GM19397 (cell line): Measurements from ENCODE around the gene GPD2.

ENCODE experiments used
- ATAC-seq: cut with Tn5 transposase; IDR thresholded peaks from one replicate; pipeline ENCODE4 v1.9.1; 2021; ENCODE audit warnings: mild to moderate bottlenecking, moderate library complexity; ENCODE audit not compliant: unreplicated experiment

GPD2 gene

GRCh38 chr2:156435718-156436496 lies at the start of gene GPD2:
GPD2 (plus strand) TSS chr2:156436379; CDS start chr2:156476106, 39,727 bp downstream.
- peak; percentile 55 for ATAC-seq

DNA sequence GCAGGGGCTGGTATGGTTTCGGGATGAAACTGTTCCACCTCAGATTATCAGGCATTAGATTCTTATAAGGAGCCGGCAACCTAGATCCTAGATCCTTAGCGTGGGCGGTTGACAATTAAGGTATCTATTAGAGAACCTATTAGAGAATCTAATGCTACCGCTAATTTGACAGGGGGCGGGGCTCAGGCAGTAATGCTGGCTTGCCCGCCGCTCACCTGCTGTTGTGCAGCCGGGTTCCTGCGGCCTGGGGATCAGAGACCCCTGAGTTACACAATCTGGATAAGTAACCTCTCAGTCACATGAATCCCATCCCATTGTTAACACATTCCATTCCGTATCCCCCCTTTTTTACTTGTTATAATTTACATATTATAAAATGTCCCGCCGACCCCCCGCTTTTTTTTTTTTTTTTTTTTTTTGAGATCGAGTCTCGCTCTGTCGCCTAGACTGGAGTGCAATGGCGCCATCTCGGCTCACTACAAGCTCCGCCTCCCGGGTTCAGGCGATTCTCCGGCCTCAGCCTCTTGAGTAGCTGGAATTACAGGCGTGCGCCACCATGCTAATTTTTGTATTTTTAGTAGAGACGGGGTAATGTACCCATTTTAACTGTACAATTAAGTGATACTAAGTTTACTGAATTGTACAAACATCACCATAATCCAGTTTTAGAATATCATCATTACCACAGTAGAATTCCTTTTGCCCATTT lies 42.0 kb upstream of the GPD2 start:
- no peak for ATAC-seq

DNA sequence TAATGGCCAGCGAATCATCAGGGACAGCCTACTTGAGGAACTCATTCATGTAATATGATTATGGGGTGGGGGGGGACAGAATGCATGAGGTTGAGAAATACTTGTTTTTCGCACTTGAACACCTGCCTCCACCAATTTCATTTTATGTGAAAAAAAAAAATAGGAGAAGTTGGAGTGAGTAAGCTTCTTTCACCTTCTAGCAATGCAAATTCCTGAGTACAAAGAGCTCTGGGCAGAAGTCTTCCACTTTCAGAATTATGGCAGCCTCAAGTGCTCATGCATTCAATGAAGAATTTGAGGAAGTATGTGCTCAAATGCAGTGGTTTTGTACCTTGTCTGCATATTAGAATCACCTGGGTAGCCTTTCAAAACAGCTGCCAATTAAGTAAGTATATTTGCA lies 40.1 kb upstream of the GPD2 start:
- ATAC-seq: peak; percentile 25

- no peak for ATAC-seq
These were observed 39.0 kb upstream of the GPD2 start for GRCh38 chr2:156397229-156397628.

DNA sequence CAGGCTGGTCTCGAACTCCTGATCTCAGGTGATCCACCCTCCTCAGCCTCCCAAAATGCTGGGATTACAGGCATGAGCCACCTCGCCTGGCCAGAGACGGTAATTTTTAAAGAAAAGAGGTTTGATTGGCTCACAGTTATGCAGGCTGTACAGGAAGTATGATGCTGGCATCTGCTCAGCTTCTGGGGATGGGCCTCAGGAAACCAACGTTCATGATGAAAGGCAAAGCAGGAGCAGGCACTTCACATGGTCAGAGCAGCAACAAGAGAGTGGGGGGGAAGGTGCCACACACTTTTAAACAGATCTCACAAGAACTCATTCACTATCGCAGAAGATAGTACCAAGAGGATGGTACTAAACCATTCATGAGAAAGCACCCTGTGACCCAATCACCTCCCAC lies 38.0 kb upstream of the GPD2 start:
- no peak for ATAC-seq

- no peak for ATAC-seq
These were observed 36.8 kb upstream of the GPD2 start for GRCh38 chr2:156399224-156399949.

DNA sequence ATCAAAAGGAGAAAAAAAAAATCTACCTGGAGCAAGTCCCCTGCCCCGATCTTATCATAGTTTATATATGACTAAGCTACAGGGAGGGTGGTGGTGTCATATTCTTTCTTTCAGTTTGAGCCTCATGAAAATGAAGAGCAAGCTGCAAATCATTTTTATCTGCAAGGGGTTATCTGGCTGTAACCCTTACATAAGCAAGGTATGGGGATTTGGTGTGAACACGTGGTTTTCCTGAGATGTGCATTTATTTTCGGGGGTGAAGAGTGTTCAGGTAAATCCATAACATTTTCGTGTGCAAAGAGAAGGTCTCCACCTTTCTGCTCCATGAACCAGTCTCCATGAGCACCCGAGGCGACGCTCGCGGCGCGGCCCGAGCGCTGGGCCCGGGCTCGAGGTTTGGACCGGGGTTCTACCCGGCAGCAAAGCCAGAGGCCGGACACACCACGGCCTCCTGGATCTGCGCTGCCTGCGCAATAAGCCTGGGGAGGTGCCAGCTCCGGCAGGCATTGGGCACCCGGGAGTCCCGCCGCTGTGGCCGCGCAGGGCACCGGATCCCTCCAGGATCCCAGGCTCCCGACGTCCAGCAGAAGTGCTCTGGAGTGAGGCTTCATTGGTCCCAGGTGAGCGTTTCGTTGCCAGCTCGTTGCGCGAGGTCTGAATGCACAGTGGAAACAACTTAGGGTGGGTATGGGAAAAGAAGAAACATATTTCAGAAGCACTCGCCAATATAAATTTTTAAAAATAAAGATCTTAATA lies 36.1 kb upstream of the GPD2 start:
- ATAC-seq: peak; percentile 40

DNA sequence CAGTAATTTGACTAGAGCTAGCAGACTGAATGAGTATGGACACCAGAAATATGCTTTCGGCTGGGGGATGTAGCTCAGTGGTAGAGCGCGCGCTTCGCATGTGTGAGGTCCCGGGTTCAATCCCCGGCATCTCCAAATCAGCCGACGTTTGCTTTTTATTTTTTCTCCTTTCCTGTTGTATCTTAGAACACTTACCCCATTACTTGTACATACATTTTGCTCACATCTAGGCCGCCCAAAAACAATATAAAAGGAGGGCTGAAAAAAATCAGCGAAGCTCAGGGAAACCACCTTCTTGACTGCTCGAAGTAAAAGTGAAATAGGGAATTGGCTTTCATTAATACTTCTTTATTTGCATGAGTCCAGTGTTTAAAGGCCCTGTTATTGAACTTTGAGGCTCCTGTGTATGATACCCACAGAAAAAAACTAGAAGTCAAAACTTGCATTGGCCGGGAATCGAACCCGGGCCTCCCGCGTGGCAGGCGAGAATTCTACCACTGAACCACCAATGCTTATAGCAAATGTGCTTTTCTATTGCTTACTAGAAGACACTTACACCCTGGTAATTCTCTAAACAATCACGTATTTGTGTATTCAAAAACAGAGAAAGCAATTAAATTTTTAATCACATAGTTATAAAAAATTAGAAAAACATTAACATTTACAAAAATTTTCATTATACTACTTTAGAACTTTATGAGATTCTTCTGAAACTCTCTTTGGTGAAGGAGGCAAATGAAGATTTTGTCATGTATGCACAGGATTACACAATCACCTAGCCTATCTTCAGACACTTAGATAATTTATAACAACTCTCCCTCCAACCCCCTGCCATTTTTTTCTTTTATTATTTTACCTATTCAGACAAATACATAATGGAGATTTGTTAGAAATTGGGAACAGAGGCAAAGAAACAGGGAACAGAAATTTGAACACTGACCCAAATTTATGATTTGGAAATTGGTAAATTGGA lies 35.2 kb upstream of the GPD2 start:
- peak; percentile 70 for ATAC-seq

DNA sequence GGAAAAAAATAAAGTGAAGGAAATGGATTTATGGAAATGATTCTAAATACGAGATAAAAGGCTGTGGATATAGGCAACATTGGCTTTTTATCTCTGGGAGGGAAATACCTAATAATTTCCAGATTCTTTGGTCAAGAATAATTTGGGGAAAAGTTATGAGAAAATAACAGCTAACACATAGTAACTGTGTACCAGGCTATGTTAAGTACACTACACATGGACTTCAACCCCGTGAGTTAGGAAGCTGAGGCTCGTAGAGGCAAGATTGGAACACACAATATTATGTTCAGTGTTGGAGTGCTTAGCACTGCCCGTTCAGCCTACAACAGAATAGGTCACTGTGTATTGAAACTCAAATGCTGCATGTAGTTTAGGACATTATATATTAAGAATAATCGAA lies 34.3 kb upstream of the GPD2 start:
- ATAC-seq: no peak

GRCh38 chr2:156405586-156405985 lies 30.6 kb upstream of the GPD2 start:
- ATAC-seq: no peak

GRCh38 chr2:156411835-156412234 lies 24.3 kb upstream of the GPD2 start:
- no peak for ATAC-seq

DNA sequence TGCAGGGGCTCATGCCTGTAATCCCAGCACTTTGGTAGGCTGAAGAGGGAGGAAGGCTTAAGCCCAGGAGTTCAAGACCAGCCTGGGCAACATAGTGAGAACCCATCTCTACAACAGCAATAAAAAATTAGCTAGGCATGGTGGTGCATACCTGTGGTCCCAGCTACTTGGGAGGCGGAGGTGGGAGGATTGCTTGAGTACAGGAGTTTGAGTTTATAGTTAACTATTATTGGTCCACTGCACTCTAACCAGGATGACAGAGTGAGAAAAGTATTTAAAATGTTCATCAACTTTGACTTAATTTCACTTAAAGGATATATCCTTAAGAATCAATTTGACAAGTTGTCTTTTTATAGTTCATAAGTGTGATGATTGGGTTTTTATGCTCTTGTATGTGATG lies 14.3 kb upstream of the GPD2 start:
- ATAC-seq: no peak

- no peak for ATAC-seq
These were observed 12.4 kb upstream of the GPD2 start for GRCh38 chr2:156423674-156424282.

DNA sequence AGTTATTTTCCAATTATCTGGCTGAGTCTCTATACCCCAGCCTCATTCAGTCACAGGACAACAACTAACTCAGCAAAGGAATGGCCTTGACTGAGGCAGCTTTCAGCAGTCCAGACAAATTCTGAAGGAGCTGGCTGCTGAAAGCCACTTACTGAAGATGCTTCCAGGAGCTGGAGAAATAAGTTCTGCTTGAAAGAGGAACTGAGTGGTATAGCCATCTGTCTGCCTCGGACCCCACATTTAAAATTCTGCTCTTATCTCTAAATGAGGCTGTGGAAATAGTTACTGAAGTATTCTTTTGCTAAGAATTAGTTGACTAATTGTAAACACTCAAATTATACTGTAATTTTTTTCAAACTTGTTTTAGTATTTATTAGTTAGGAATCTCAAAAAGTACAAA lies 9.1 kb upstream of the GPD2 start:
- ATAC-seq: no peak

DNA sequence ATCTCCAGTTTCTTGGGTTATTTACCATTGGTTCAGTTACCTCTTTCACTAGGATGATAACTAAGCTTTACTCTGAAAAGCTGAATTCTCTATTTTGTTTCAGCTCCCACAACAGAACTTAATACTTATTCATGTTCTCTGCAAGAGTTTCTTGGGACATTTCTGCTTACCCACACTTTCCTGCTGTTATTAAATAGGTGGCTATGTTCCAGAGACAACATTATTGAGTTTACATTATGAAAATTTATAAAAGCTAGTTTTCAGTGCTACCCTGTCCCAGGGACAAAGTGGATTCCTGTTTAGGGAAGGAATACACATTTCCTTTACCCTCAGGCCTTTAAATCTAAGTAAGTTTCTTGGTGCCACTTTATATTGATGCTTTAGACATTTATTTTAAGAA lies 7.0 kb upstream of the GPD2 start:
- no peak for ATAC-seq

DNA sequence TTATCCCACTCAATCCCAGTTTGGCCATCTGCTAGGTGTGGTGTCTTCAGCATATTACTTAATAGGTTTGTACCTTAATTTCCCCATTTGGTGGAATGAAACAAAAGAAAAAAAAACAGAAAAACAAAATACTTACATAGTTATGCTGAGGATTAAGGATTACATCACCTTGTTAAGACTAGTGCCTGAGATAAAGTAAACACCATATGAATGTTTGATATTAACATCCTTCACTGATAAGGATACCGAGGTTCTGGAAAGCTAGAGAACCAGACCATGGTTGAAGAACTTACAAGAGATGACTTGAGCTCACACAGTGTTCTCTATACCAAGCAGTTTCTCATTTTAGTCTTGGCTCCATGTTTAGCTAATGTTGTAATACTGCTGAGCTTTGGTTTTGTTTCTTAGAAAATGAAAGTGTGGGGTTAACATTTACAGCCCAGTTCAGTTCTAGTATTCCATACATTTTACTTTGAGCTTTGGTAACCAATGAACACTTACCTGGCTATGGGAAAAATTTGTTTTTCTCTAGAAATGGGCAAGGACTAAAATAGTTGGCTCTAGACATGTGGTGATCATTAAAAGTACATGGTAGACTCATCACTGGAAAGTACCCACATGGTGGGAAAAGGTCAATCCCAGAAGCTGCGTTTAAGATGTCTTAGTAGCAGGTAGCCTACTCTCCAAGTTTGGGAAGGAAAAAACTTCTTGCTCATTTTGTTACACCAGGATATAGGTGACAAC lies 5.8 kb upstream of the GPD2 start:
- ATAC-seq: peak; percentile 10

DNA sequence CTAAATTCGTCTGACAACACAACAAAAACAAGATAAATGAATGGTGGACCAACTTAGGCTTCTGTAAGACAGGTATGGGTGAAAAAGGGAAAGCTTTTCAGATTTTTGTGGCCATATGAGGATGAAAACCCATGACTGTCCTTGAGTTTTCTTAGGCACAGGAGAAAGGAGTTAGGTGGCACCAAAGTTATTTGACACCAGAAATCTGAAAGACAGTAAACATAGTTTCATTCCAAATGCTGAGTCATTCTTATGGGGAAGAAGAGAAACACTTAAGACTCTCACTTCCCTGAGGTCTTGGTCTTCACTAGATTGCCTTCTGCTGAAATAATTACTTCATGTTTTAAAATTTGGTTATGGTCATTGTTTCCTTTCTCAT lies 5.2 kb upstream of the GPD2 start:
- peak; percentile 42 for ATAC-seq

GRCh38 chr2:156434461-156435291 lies 1.5 kb upstream of the GPD2 start:
- ATAC-seq: no peak
